HEK293T (cell line): ENCODE data around the gene ZNF618.

Experiments used
- FOXM1 ChIP-seq: fragments of 450-650 bp; IDR thresholded peaks from 2 replicates; pipeline ENCODE4 v1.6.1; 2017; ENCODE audit warnings: mild to moderate bottlenecking, borderline replicate concordance
- L3MBTL2 ChIP-seq: fragments of 450-650 bp; conservative IDR thresholded peaks from 2 replicates; pipeline ENCODE4 v1.6.1; 2016; ENCODE audit warnings: mild to moderate bottlenecking
- NFRKB ChIP-seq: fragments of 450-650 bp; IDR thresholded peaks from 2 replicates; pipeline ENCODE4 v1.6.1; 2016; ENCODE audit warnings: mild to moderate bottlenecking, moderate library complexity

GRCh38 chr9:114007991-114008666 lies 132.0 kb downstream of the ZNF618 start:
- no peak for TF ChIP-seq FOXM1
- TF ChIP-seq NFRKB, result no peak
- no peak for TF ChIP-seq L3MBTL2
